GM19193 (cell line): ENCODE data around the gene TMEM259.

ENCODE experiments used
- POLR2A ChIP-seq: IDR thresholded peaks from 4 replicates; pipeline ENCODE4 v1.6.1; 2011; ENCODE audit not compliant: insufficient read depth, insufficient read length; ENCODE audit errors: extremely low read depth

The TMEM259 gene

GRCh38 chr19:1049106-1049505, 28.2 kb upstream of the TMEM259 start:
- no peak for TF ChIP-seq POLR2A

- TF ChIP-seq POLR2A: no peak
These were observed 26.8 kb upstream of the TMEM259 start for GRCh38 chr19:1047696-1048147.

GRCh38 chr19:1046836-1047695, 26.1 kb upstream of the TMEM259 start:
- no peak for TF ChIP-seq POLR2A

GRCh38 chr19:1046117-1046626, 25.2 kb upstream of the TMEM259 start:
- no peak for TF ChIP-seq POLR2A

- TF ChIP-seq POLR2A: no peak
These were observed 24.3 kb upstream of the TMEM259 start for GRCh38 chr19:1045247-1045603.

- no peak for TF ChIP-seq POLR2A
These were observed 22.0 kb upstream of the TMEM259 start for GRCh38 chr19:1042689-1043511.

- no peak for TF ChIP-seq POLR2A
These were observed 21.1 kb upstream of the TMEM259 start for GRCh38 chr19:1041835-1042685.

- no peak for TF ChIP-seq POLR2A
These were observed 20.4 kb upstream of the TMEM259 start for GRCh38 chr19:1041272-1041834.

GRCh38 chr19:1040476-1041271, 19.8 kb upstream of the TMEM259 start:
- no peak for TF ChIP-seq POLR2A

GRCh38 chr19:1039646-1040475, 18.9 kb upstream of the TMEM259 start, which contains the start of gene ABCA7:
Gene ABCA7 (plus strand): TSS chr19:1040107. CDS start chr19:1041362, 1,255 bp downstream.
- peak; percentile 51 for TF ChIP-seq POLR2A

- TF ChIP-seq POLR2A: no peak
These were observed 18.2 kb upstream of the TMEM259 start for GRCh38 chr19:1038978-1039645.

- no peak for TF ChIP-seq POLR2A
These were observed 16.7 kb upstream of the TMEM259 start for GRCh38 chr19:1037621-1038064.
